Neural progenitor cell (in vitro differentiated cells): ENCODE results near the gene ATP2A3. TPM values are rescaled to one million over a fixed set of nuclear protein-coding genes. Genes with fewer than 3 reads are reported as not detected.

Experiments
- DNase-seq: peaks from one replicate; pipeline ENCODE4 v3.0.0-alpha.2; 2016; ENCODE audit warnings: low spot score
- H2AFZ ChIP-seq: fragments of 200-600 bp; sonication (generic); replicated peaks from 2 replicates; pipeline ENCODE4 v1.6.1; 2016; ENCODE audit warnings: antibody characterized with exemption
- H3F3A ChIP-seq: fragments of 200-600 bp; sonication (generic); 2 replicates; pipeline ENCODE4 v1.6.1; 2016; ENCODE audit warnings: antibody characterized with exemption, low read depth
- H3K27ac ChIP-seq: fragments of 200-600 bp; sonication (generic); 2 replicates; pipeline ENCODE4 v1.5.1; 2016; ENCODE audit warnings: mild to moderate bottlenecking
- H3K27me3 ChIP-seq: fragments of 200-600 bp; sonication (generic); 2 replicates; pipeline ENCODE4 v1.6.1; 2016; ENCODE audit warnings: mild to moderate bottlenecking, moderate library complexity
- H3K36me3 ChIP-seq: fragments of 200-600 bp; sonication (generic); 2 replicates; pipeline ENCODE4 v1.5.1; 2016
- H3K4me1 ChIP-seq: fragments of 200-600 bp; sonication (generic); 2 replicates; pipeline ENCODE4 v1.6.1; 2016; ENCODE audit warnings: mixed run types
- H3K4me2 ChIP-seq: fragments of 200-600 bp; sonication (generic); 2 replicates; pipeline ENCODE4 v1.6.1; 2016
- H3K4me3 ChIP-seq: fragments of 200-600 bp; sonication (generic); 2 replicates; pipeline ENCODE4 v1.5.1; 2016
- H3K79me2 ChIP-seq: fragments of 200-600 bp; sonication (generic); 2 replicates; pipeline ENCODE4 v1.6.1; 2016; ENCODE audit warnings: low read depth
- H3K9ac ChIP-seq: fragments of 200-600 bp; sonication (generic); 2 replicates; pipeline ENCODE4 v1.6.1; 2016
- H3K9me3 ChIP-seq: fragments of 200-600 bp; sonication (generic); 2 replicates; pipeline ENCODE4 v1.5.1; 2016; ENCODE audit warnings: low read depth
- H4K20me1 ChIP-seq: fragments of 200-600 bp; sonication (generic); 2 replicates; pipeline ENCODE4 v1.6.1; 2016; ENCODE audit warnings: low read depth
- H3K27ac Mint-ChIP-seq: 3 replicates; pipeline ENCODE4 v1.8.0; 2021; ENCODE audit warnings: mixed read lengths
- H3K27me3 Mint-ChIP-seq: 2 replicates; pipeline ENCODE4 v1.8.0; 2022; ENCODE audit warnings: low read depth, mild to moderate bottlenecking, inconsistent platforms, moderate library complexity, mixed read lengths; ENCODE audit not compliant: insufficient read depth
- H3K36me3 Mint-ChIP-seq: 3 replicates; pipeline ENCODE4 v1.8.0; 2021; ENCODE audit warnings: mixed read lengths
- H3K4me1 Mint-ChIP-seq: 3 replicates; pipeline ENCODE4 v1.8.0; 2021; ENCODE audit warnings: mixed read lengths
- H3K4me3 Mint-ChIP-seq: 3 replicates; pipeline ENCODE4 v1.8.0; 2021; ENCODE audit warnings: mild to moderate bottlenecking, moderate library complexity, mixed read lengths
- H3K9me3 Mint-ChIP-seq: 3 replicates; pipeline ENCODE4 v1.8.0; 2020; ENCODE audit warnings: mixed read lengths
- CTCF ChIP-seq: fragments of 200-600 bp; sonication (generic); IDR thresholded peaks from 2 replicates; pipeline ENCODE4 v1.5.1; 2017; ENCODE audit warnings: antibody characterized with exemption, mild to moderate bottlenecking
- EZH2 ChIP-seq: fragments of 200-600 bp; sonication (generic); IDR thresholded peaks from 2 replicates; pipeline ENCODE4 v1.6.1; 2017; ENCODE audit warnings: antibody characterized with exemption, mild to moderate bottlenecking, moderate library complexity
- EZH2phosphoT487 ChIP-seq: fragments of 200-600 bp; sonication (generic); IDR thresholded peaks from 2 replicates; pipeline ENCODE4 v1.6.1; 2017; ENCODE audit warnings: antibody characterized with exemption
- total RNA-seq: library from RNA; depleted of rRNA; stranded (reverse); fragments of >200 nt; gene quantifications from 2 replicates; pipeline ENCODE4 v1.2.3, GENCODE V29; 2015; ENCODE audit warnings: low replicate concordance

The ATP2A3 gene
- 0.65 and 2.8 TPM in 2 replicates for total RNA-seq

GRCh38 chr17:3964203-3965117 is at the start of gene ATP2A3:
TSS of gene ATP2A3 (minus strand) at chr17:3964437. CDS start at chr17:3964291, 146 bp downstream.
- Histone ChIP-seq H3K27ac (no peak within 1 kb of the TSS), H3F3A (peaks cover 19% of the 10 kb centered on the region), H3K4me2 (peak within 1 kb of the TSS; percentile 80), H3K9ac (no peak within 1 kb of the TSS), H3K36me3 (no peaks in the 10 kb centered on the region), H3K4me1 (peaks cover 4% of the 10 kb centered on the region), H4K20me1 (no peaks in the 10 kb centered on the region), H3K4me3 (peak within 1 kb of the TSS; percentile 45), H3K9me3 (no peaks in the 10 kb centered on the region), H2AFZ (peak within 1 kb of the TSS; percentile 88), H3K27me3 (peaks cover 61% of the 10 kb centered on the region), H3K79me2 (no peaks in the 10 kb centered on the region)
- H3K4me1 Mint-ChIP-seq: peaks cover 16% of the 10 kb centered on the region
- no peaks in the 10 kb centered on the region for H3K9me3 Mint-ChIP-seq
- H3K27me3 Mint-ChIP-seq: peaks cover 48% of the 10 kb centered on the region
- peak; percentile 51 for DNase-seq
- TF ChIP-seq EZH2phosphoT487 (peak; percentile 52), EZH2 (peak; percentile 76), CTCF (no peak)
- no peak within 1 kb of the TSS for H3K27ac Mint-ChIP-seq
- peak within 1 kb of the TSS; percentile 69 for H3K4me3 Mint-ChIP-seq
- H3K36me3 Mint-ChIP-seq: no peaks in the 10 kb centered on the region

GRCh38 chr17:4010754-4011153 is 46.5 kb upstream of the ATP2A3 start:
- Mint-ChIP-seq H3K27me3 (no peaks in the 10 kb centered on the region), H3K4me1 (peaks cover 3% of the 10 kb centered on the region), H3K36me3 (peaks cover 13% of the 10 kb centered on the region), H3K9me3 (no peaks in the 10 kb centered on the region), H3K27ac (no peak overlapping the region), H3K4me3 (no peak overlapping the region)
- Histone ChIP-seq H3K27me3 (no peaks in the 10 kb centered on the region), H3K4me1 (no peaks in the 10 kb centered on the region), H3K9me3 (no peaks in the 10 kb centered on the region), H3F3A (no peaks in the 10 kb centered on the region), H3K4me3 (no peak overlapping the region), H4K20me1 (no peaks in the 10 kb centered on the region), H3K9ac (no peak overlapping the region), H3K79me2 (no peaks in the 10 kb centered on the region), H3K27ac (no peak overlapping the region), H3K36me3 (no peaks in the 10 kb centered on the region), H2AFZ (no peak overlapping the region), H3K4me2 (no peak overlapping the region)
- no peak for DNase-seq
- TF ChIP-seq CTCF (no peak), EZH2phosphoT487 (no peak), EZH2 (no peak)

GRCh38 chr17:4009186-4009785 is 45.0 kb upstream of the ATP2A3 start:
- Histone ChIP-seq H3K4me3 (no peak overlapping the region), H3K27me3 (no peaks in the 10 kb centered on the region), H4K20me1 (no peaks in the 10 kb centered on the region), H3F3A (no peaks in the 10 kb centered on the region), H3K9ac (no peak overlapping the region), H2AFZ (no peak overlapping the region), H3K9me3 (no peaks in the 10 kb centered on the region), H3K36me3 (no peaks in the 10 kb centered on the region), H3K4me2 (no peak overlapping the region), H3K27ac (no peak overlapping the region), H3K79me2 (no peaks in the 10 kb centered on the region), H3K4me1 (no peaks in the 10 kb centered on the region)
- Mint-ChIP-seq H3K4me1 (peaks cover 6% of the 10 kb centered on the region), H3K4me3 (no peak overlapping the region), H3K27me3 (no peaks in the 10 kb centered on the region), H3K36me3 (peaks cover 12% of the 10 kb centered on the region), H3K9me3 (no peaks in the 10 kb centered on the region), H3K27ac (no peak overlapping the region)
- TF ChIP-seq CTCF (no peak), EZH2 (no peak), EZH2phosphoT487 (no peak)
- DNase-seq: no peak
